HG03097 (cell line): ENCODE measurements around the gene EDRF1.
"Not testable (repeated sequence)": the region's sequence is repeated elsewhere in the genome, so short reads cannot be mapped to it uniquely, and the experiment has no call there.

ENCODE experiments used
- ATAC-seq: cut with Tn5 transposase; IDR thresholded peaks from one replicate; pipeline ENCODE4 v1.9.1; 2021; ENCODE audit not compliant: unreplicated experiment, low FRiP score

EDRF1 gene

DNA sequence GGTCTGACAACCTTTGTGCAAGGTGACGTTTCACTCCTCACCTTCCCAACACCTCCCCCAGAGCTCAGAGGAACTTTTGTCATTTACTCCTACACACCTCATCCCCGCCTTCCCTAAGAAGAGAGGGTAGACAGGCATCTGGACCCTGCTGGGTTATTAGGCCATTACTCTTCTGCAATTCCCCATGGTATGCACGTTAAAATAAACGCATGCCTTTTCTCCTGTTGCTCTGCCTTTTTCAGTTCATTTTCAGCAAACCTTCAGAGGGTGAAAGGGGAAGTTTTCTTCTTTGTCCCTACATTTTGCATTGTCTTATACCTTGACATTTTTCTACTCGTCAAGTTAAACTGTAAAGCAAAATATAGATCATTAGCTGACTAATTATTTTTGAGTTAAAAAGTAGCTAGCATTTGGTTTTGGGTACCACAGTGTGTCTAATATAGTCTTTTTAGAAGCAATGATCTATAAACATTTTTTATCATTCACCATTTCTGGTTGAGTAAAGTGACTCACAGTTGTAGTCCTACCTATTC, 10.5 kb upstream of the EDRF1 start:
- ATAC-seq: peak; percentile 54

DNA sequence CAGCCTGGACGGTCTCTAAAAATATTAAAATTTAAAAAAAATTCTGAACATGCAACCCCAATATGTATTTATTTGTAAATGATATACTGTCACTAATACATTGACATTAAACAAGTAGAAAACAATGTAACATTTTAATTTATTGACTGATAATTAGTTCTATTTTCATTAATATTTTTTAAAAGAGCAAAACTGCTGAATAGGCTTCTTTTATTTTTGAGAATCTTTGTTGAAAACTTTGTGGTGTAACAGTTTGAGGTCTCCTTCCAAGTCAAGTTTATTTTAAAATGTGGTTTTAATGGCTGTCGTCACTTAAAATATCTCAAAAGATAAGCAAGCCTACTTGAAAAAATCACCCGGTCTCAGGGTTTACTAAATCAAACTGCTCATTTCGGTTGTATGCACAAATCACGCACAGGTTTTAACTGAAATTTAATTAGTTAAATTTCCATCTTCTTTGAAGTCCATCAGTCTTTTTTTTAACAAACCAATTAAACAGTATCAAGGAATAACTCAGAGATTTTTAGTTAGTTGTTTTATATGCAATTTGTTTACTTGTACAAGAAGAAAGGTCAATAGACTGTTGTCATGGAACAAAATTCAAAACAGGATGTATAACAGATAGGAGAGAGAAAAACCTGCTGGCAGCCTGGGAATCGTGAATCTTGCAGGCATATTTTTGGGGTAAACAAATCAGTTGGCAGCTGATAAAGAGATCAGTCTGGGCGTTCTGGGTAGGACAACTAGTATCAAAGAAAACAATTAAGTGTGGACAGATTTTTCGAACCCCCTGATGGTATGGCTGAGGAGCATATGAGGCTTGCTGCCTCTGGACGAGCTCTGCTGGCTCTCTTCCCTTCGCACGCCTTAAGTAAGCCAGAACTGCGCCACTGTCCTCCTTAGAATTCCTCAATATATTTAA, 9.7 kb upstream of the EDRF1 start:
- ATAC-seq: no peak

DNA sequence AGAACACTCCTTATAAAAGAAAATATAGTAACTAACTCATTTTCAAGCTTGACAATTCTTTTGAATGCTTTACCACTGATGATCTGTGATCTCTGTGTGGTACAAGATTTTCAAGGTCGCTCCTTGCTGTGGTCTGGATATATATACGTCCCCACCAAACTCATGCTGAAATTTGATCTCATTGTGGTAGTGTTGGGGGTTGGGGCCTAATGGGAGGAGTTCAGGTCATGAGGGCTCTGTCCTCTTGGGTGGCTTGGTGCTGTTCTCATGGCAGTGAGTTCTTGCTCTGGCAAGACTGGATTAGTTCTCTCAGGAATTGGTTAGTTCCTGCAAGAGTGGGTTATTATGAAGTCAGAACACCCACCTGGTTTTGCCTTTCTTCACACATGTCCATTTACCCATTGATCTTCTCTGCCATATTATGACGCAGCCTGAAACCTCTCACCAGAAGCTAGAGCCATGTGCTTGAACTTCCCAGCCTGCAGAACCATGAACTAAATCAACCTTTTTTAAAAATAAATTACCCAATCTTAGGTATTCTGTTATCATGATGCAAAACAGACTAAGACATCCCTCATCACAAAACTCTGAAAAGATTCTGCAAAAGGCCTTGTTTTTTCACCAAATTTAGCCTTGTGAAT, 8.3 kb upstream of the EDRF1 start:
- no peak for ATAC-seq

GRCh38 chr10:125714728-125715127, 4.8 kb upstream of the EDRF1 start:
- ATAC-seq: not testable (repeated sequence)

DNA sequence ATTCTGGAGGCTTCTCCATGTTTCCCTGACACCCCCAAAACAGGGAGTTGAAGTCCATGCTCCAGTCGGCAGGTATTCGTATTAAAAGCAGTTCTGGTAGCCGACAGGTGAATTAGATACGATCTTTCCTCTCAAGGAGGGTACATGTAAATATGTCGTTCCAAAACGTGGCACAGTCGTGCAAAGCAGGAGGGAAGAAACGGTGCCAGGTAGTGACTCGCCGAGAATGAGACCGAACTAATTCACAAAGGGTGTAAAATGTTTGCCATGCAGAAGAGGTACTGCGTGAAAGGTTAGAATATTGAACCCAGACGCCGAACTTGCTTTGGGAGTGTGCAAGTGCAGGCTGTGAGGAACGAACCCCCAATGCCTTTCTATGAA, 483 bp downstream of the EDRF1 start:
- ATAC-seq: no peak

GRCh38 chr10:125721035-125721434, 1.5 kb downstream of the EDRF1 start:
- ATAC-seq: peak; percentile 37

DNA sequence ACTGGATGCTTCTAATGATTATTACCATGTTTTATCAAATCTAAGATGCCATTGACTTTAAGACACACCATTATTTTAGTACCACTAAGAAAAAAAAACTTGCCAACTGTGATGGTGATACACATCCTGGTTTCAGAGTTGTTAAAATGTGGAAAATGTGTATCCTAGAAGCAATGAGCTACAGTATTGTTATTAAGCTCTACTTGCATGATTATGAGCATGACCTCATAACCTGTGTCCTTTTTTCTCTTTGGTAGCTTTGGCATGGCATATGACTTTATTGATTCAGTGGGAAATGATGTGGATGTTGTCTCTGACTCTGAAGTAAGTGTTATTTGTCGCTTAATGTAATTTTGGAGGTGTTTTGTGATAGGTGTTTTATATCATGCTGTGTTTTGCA, 3.3 kb downstream of the EDRF1 start:
- no peak for ATAC-seq

GRCh38 chr10:125726914-125727313, 7.4 kb downstream of the EDRF1 start:
- ATAC-seq: no peak

GRCh38 chr10:125727436-125727835, 7.9 kb downstream of the EDRF1 start:
- ATAC-seq: no peak

- no peak for ATAC-seq
Observed at GRCh38 chr10:125734148-125734547, 14.6 kb downstream of the EDRF1 start.

DNA sequence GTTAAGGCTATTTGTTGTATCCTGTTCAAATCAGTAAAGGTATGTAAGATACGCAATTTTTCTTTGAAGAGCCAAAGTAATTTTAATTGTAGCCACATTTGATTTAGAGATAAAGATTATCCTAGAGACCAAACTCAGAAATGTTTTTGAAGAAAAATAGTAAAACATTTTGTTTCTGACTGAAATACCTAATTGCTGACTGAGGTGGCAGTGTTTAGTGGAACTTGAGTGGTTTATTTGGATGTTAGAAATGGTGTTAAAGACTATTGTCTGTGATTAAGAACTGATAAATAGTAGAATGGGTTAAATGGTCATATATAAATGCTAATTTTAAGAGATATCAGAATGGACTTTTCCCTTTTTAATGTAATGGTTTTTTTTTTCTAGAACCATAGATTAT, 15.3 kb downstream of the EDRF1 start:
- ATAC-seq: no peak

DNA sequence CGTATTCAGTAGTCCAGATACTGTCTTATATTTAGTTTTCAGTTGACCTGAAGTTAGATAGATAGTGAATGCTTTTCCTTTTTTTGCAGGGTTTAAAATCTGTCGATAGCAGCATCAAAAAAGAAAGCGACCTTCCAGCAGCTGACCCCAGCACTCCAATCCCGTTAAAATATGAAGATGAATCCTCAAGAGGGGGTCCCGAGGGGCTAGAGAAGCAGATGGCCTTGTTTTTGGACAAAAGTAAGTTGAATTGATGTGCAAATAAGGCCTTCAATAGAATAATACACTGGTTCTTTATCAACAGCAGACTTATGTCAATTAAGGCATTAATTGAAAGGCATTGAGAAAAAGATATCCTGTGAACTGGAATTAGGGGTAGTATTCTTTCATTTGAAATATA, 18.7 kb downstream of the EDRF1 start:
- no peak for ATAC-seq

- no peak for ATAC-seq
Observed at GRCh38 chr10:125739994-125740679, 20.6 kb downstream of the EDRF1 start.

- no peak for ATAC-seq
Observed at GRCh38 chr10:125742465-125742864, 23.0 kb downstream of the EDRF1 start.

GRCh38 chr10:125744909-125745308, 25.4 kb downstream of the EDRF1 start:
- no peak for ATAC-seq

GRCh38 chr10:125747417-125747816, 27.9 kb downstream of the EDRF1 start:
- no peak for ATAC-seq

DNA sequence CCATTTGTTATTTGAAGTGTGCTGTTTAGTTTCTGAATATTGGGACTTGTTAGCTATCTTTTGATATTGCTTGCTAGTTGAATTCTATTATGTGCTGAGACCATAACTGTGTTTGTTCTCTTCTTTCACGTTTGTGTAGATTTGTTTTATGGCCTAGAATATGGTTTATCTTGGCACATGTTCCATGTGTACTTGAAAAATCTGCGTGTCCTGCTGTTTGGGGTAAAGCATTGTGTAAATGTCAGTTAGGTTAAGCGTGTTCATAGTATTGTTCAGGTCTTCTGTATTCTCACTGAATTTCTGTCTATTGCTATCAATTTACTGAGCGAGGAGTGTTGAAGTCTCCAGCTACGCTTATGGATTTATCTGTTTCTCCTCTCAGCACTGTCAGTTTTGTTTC, 36.7 kb downstream of the EDRF1 start:
- no peak for ATAC-seq

DNA sequence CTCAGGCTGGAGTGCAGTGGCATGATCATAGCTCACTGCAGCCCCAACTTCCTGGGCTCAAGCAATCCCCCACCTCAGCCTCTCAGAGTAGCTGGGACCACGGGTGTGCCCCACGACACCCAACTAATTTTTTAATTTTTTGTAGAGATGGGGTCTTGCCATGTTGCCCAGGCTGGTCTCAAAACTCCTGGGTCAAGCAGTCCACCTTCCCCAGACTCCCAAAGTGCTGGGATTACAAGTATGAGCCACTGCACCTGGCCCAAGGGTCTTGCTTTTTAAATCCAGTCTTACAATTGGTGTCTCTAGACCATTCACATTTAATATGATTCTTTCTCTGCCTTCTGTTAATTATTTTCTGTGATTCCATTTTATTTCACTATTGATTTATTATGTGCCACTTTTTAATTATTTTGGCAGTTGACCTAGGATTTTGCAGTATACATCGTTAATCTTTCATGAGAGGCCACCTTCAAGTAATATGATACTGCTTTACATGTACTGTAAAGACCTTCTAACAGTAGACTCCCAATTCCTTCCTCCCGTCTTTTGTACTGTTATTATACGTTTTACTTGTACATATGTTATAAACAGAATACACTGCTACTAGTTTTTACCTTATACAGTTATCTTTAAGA, 37.5 kb downstream of the EDRF1 start:
- no peak for ATAC-seq

- ATAC-seq: no peak
Observed at GRCh38 chr10:125757742-125758141, 38.2 kb downstream of the EDRF1 start.

GRCh38 chr10:125761961-125762360, 42.5 kb downstream of the EDRF1 start:
- ATAC-seq: no peak
